GM12865 (cell line): ENCODE data around the gene NEB.

ENCODE experiments used
- DNase-seq: peaks from one replicate; pipeline ENCODE4 v3.0.0; 2010; ENCODE audit warnings: low read depth
- H3K4me3 ChIP-seq: 2 replicates; pipeline ENCODE4 v1.5.1; 2011; ENCODE audit warnings: mild to moderate bottlenecking, low read depth, low read length, control low read depth
- TF ChIP-seq, protein P1 (sequence below): IDR thresholded peaks from 2 replicates; pipeline ENCODE4 v1.5.1; 2011; ENCODE audit warnings: low read length, control low read depth, low read depth, inconsistent platforms; ENCODE audit not compliant: insufficient read depth; ENCODE audit errors: missing control alignments

The NEB gene

DNA sequence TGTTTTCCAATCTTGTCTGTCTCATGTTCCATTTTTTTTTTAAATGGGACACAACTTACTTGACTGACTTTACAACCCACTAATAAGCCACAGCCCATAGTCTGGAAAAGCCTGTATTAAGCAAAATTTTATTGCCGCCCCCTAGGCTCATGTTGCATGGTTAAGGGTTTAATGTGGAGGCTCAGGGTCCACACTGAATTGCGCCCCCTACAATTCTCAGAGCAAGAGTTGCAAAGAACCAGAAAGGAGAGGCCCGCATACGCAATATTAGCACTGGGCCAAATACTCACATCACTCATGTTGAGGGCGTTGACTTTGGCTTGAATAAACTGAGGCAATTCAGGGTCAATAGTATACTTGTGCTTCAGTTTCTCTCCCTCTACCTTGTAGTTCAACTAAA is 65.5 kb downstream of the NEB start:
- TF ChIP-seq, protein P1, sequence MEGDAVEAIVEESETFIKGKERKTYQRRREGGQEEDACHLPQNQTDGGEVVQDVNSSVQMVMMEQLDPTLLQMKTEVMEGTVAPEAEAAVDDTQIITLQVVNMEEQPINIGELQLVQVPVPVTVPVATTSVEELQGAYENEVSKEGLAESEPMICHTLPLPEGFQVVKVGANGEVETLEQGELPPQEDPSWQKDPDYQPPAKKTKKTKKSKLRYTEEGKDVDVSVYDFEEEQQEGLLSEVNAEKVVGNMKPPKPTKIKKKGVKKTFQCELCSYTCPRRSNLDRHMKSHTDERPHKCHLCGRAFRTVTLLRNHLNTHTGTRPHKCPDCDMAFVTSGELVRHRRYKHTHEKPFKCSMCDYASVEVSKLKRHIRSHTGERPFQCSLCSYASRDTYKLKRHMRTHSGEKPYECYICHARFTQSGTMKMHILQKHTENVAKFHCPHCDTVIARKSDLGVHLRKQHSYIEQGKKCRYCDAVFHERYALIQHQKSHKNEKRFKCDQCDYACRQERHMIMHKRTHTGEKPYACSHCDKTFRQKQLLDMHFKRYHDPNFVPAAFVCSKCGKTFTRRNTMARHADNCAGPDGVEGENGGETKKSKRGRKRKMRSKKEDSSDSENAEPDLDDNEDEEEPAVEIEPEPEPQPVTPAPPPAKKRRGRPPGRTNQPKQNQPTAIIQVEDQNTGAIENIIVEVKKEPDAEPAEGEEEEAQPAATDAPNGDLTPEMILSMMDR: no peak
- no peak overlapping the region for H3K4me3 ChIP-seq
- no peak for DNase-seq

DNA sequence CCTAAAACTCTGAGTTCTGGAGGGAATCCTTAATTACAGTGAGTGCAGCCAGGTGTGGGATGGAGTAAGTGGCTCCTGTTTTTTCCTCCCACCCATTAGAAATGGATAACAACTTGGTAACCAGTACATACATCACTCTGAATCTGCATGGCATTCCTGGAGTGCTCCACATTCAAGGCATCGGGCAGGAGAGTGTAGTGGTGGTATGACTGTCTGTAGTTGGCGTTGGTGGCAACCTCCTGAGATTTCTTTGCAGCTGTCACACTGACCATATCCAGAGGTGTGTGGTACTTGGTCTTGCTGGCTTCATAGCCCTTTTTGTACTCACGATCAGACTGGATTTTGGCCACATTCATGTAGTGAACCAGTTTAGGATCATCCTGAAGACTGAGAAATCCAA is 68.3 kb downstream of the NEB start:
- no peak overlapping the region for H3K4me3 ChIP-seq
- TF ChIP-seq, protein P1: no peak
- DNase-seq: no peak

DNA sequence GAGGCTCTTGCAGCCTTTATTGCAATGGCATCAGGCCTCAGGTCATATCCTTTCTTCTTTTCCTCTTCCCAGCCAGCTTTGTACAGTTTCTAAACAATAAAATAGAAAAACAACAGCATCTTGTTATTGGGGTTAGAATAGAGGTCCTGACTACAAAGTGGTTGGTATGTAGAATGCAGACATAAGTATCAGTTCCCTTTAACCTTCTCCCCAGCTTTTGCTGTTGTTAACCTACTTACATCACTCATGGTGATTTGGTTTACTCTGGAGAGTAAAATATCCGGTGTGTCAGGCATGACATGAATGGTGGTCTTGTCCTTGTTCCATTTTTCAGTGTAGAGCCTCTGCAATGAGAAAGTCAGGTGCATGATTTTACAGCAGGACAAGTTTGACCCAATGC is 69.8 kb downstream of the NEB start:
- DNase-seq: peak; percentile 38
- no peak overlapping the region for H3K4me3 ChIP-seq
- TF ChIP-seq, protein P1: no peak

DNA sequence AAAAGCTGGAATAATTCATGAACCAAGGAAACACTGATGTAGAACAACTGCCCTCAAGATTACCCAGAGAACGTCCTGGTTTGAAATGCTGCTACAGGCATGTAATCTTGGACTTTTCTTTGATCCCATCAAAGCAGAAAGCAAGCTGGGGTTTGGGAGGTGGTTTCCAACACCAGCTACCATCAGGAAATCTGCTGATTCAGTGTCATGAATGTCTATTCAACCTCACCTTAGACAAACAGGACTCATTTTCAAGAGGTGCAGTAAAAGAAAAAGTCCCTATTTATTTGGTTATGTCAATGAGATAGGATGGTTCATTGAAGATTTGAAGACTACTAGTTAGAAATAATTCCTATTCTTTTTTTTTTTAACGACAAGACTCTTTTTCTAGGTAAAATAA is 72.7 kb downstream of the NEB start:
- H3K4me3 ChIP-seq: no peak overlapping the region
- no peak for DNase-seq
- TF ChIP-seq, protein P1: no peak

DNA sequence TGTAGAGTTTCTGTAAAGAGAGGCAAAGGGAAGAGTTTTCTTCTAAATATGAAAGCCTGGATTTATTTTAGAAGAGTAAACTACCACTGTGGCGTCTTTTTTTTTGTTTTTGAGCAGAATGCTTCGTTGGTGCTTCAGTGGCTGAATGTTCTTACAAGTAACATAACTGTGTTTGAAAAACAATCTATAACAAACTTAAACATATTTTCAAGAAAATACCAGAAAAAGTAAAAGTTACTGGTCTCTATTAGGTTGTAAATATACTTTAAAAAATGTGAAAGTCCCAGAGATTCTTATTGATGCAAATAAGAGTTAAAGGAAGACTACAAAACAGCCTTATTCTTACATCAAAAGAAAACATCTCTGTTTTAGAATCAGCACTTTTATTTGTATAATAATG is 76.2 kb downstream of the NEB start:
- TF ChIP-seq, protein P1: no peak
- DNase-seq: no peak
- no peak overlapping the region for H3K4me3 ChIP-seq

DNA sequence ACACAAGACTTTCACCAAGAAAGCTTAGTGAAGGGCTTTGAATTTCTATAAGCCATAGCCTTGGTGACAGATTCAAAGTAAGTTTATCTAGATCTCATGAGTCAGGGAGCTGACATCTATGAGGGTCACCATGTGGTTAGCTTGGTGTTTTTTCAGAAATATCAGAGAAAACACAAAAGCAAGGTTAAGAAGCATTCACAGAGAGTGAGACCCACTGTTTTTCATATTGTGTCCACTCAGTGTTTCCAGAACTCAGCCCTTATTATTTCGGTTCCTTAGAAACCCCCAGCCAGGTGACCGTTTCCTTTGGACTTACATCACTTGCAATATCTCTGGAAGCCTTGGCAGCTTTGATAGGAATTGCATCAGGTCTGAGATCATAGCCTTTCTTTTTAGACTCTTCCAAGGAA is 76.6 kb downstream of the NEB start:
- no peak overlapping the region for H3K4me3 ChIP-seq
- TF ChIP-seq, protein P1: no peak
- no peak for DNase-seq

DNA sequence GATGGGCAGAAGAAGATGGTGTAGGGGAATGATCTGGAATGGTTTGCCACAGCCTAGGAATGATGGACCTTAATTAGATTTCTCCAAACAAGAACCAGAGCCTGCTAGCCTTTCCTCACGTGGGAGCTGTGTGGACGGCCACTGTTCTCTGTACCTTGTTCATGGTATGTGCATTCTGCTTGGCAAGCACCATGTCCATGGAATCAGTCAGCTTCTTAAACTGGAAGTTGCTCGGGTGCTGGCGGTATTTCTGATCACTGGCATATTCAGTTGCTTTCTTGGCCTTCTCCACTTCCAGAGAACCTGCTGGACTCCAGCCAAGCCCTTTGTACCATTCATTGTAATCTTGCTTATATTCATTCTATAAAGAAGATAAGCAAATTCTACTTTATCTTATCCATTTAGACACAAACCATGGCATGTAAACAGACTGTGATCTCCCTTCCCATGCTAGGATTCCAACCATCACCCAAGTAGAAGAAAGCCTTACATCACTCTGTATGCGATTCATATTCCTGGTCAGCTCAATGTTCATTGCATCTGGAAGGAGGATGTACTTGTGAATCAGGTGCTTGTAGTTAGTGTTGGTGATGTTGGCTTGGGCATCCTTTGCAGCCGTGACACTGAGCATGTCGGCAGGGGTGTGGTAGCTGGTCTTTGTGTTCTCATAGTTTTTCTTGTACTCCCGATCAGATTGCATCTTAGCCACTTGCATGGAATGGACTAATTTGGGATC is 78.4 kb downstream of the NEB start:
- no peak overlapping the region for H3K4me3 ChIP-seq
- no peak for DNase-seq
- TF ChIP-seq, protein P1: no peak
